Stimulated activated effector memory CD8-positive, alpha-beta T cell treated with anti-CD3 and anti-CD28 coated beads, Interleukin-12 subunit alpha, Interleukin-12 subunit beta, amount 100 ng/mL, for 72 hours (primary cell): ENCODE results near the gene PLPP1.

Experiments
- ATAC-seq: fragments of 150-1000 bp; cut with Tn5 transposase; 2 replicates; pipeline ENCODE4 v1.10.0; 2021
- DNase-seq, 2 donors: peaks; one replicate each; pipeline ENCODE4 v3.0.0; 2021 to 2022; ENCODE audit warnings: low spot score in 2 of 2
- H3K27ac Mint-ChIP-seq: one replicate; pipeline ENCODE4 v1.8.0; 2022; ENCODE audit warnings: mild to moderate bottlenecking, mixed read lengths
- H3K36me3 Mint-ChIP-seq: one replicate; pipeline ENCODE4 v1.8.0; 2022; ENCODE audit warnings: mild to moderate bottlenecking, mixed read lengths
- H3K4me1 Mint-ChIP-seq: one replicate; pipeline ENCODE4 v1.8.0; 2022; ENCODE audit warnings: mixed read lengths
- H3K4me3 Mint-ChIP-seq: one replicate; pipeline ENCODE4 v1.8.0; 2022; ENCODE audit warnings: mild to moderate bottlenecking, mixed read lengths
- H3K9me3 Mint-ChIP-seq: one replicate; pipeline ENCODE4 v1.8.0; 2022; ENCODE audit warnings: mixed read lengths

The PLPP1 gene

DNA sequence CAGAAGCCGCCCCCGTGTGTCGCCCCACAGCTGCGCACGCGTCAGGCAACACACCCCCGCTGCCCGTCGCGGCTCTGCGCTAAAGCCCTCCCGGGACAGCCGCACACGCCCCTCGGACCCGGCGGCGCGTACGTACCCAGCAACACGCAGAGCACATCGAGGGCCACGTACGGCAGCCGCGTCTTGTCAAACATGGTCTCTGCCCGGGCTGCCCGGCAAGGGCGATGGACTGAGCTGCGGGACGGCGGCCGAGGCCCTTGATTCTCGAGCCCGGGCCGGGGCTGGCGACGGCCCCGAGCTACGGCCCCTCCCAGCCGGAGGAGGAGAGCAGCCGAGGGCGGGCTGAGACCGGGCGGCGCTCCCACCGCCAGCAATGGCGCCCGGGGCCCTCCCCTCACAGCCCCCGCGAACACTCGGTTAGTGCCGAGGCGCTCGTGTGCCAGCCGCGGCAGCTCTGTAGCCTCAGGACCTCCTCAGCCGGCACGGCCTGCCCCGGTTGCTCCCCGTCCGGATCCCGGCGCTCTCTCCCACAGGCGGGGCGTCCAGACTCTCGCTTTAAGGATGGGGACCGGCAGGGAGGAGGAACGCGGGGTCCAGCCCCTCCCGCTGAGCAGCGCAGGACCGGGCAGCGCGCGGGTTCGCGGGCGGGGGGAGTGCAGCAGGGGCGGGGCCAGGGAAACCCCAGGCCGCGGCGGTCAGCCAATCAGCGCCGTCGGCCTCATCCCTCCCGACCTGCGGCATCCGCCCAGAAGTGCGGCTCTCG is at the start of gene PLPP1:
TSS of gene PLPP1 (minus strand) at position 529 of the 763 bp plus-strand sequence. CDS start at position 194, 335 bp downstream.
- Mint-ChIP-seq H3K36me3 (no peaks in the 10 kb centered on the region), H3K9me3 (no peaks in the 10 kb centered on the region), H3K4me1 (peaks cover 16% of the 10 kb centered on the region), H3K4me3 (peak within 1 kb of the TSS; percentile 86), H3K27ac (peak within 1 kb of the TSS; percentile 88)
- ATAC-seq (peak; percentile 91), DNase-seq (peak; percentile 83 to 95)

DNA sequence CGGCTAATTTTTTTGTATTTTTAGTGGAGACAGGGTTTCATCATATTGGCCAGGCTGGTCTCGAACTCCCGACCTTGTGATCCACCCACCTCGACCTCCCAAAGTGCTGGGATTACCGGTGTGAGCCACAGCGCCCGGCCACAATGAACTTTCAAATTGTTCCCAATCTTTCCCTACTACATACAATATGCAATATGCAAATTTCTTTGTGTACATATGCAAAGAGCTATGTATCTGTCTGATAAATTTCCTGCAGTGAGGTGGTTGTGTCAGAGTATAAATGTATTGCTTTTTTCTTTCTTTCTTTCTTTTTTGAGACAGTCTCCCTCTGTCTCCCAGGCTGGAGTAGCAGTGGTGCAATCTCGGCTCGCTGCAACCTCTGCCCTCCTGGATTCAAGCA is 48.8 kb upstream of the PLPP1 start:
- Mint-ChIP-seq H3K36me3 (no peaks in the 10 kb centered on the region), H3K27ac (no peak overlapping the region), H3K9me3 (no peaks in the 10 kb centered on the region), H3K4me1 (no peaks in the 10 kb centered on the region), H3K4me3 (no peak overlapping the region)
- DNase-seq (no peak), ATAC-seq (no peak)

GRCh38 chr5:55582256-55582655 is 47.5 kb upstream of the PLPP1 start:
- H3K4me3 Mint-ChIP-seq: no peak overlapping the region
- no peaks in the 10 kb centered on the region for H3K9me3 Mint-ChIP-seq
- DNase-seq: no peak
- no peaks in the 10 kb centered on the region for H3K4me1 Mint-ChIP-seq
- no peaks in the 10 kb centered on the region for H3K36me3 Mint-ChIP-seq
- no peak overlapping the region for H3K27ac Mint-ChIP-seq
- no peak for ATAC-seq

DNA sequence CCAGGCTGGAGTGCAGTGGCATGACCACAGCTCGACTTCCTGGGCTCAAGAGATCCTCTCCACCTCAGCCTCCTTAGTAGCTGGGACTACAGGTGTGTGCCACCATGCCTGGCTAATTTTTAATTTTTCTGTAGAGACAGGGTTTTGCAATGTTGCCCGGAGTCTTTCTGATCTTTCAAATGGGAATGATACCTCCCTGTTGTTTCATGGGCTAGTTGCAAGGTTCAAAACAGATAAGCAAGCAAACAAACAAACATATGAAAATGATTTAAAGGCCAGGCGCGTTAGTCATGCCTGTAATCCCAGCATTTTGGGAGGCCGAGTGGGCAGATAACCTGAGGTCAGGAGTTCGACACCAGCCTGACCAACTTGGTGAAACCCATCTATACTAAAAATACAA is 45.3 kb upstream of the PLPP1 start:
- Mint-ChIP-seq H3K9me3 (no peaks in the 10 kb centered on the region), H3K27ac (no peak overlapping the region), H3K36me3 (no peaks in the 10 kb centered on the region), H3K4me1 (no peaks in the 10 kb centered on the region), H3K4me3 (no peak overlapping the region)
- ATAC-seq (no peak), DNase-seq (no peak)

GRCh38 chr5:55578771-55579170 is 44.0 kb upstream of the PLPP1 start:
- H3K36me3 Mint-ChIP-seq: no peaks in the 10 kb centered on the region
- DNase-seq: no peak
- H3K4me1 Mint-ChIP-seq: no peaks in the 10 kb centered on the region
- no peaks in the 10 kb centered on the region for H3K9me3 Mint-ChIP-seq
- no peak for ATAC-seq
- no peak overlapping the region for H3K4me3 Mint-ChIP-seq
- H3K27ac Mint-ChIP-seq: no peak overlapping the region

- no peak for ATAC-seq
- Mint-ChIP-seq H3K4me1 (no peaks in the 10 kb centered on the region), H3K9me3 (no peaks in the 10 kb centered on the region), H3K36me3 (no peaks in the 10 kb centered on the region), H3K4me3 (no peak overlapping the region), H3K27ac (no peak overlapping the region)
- no peak for DNase-seq
These were observed 42.7 kb upstream of the PLPP1 start for GRCh38 chr5:55577353-55578060.

DNA sequence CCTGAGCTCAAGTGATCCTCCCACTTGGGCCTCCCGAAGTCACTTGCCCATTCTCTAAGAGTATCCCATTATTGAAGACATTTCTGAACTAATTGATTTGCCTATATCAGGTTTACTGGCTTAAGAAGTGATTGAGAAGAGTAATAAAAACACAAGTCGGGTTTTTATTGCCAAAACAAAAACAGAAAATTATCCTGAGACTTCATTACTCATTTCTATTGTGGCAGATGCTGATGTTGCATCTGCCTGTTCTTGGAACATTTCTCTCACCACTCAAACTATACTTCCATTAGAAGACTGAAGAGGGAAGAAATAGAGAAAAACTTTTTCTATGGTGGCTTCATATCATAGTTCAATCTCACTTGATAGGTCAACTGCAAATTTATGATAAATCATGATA is 41.9 kb upstream of the PLPP1 start:
- Mint-ChIP-seq H3K4me1 (no peaks in the 10 kb centered on the region), H3K9me3 (no peaks in the 10 kb centered on the region), H3K36me3 (no peaks in the 10 kb centered on the region), H3K27ac (no peak overlapping the region), H3K4me3 (no peak overlapping the region)
- DNase-seq (no peak), ATAC-seq (no peak)

GRCh38 chr5:55575815-55576583 is 41.2 kb upstream of the PLPP1 start:
- Mint-ChIP-seq H3K4me3 (no peak overlapping the region), H3K9me3 (no peaks in the 10 kb centered on the region), H3K36me3 (no peaks in the 10 kb centered on the region), H3K27ac (no peak overlapping the region), H3K4me1 (no peaks in the 10 kb centered on the region)
- DNase-seq (no peak), ATAC-seq (no peak)

DNA sequence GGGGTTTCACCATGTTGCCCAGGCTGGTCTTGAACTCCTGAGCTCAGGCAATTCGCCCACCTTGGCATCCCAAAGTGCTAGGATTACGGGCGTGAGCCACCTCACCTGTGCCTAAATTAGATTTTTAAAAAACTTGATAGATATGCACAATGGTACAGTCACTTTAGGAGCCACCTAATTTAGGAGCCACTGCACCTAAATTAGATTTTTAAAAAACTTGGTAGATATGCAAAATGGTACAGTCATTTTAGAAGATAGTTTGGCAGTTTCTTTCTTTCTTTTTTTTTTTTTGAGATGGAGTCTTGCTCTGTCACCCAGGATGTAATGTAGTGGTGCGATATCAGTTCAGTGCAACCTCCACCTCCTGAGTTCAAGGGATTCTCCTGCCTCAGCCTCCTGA is 37.8 kb upstream of the PLPP1 start:
- DNase-seq: no peak
- ATAC-seq: no peak
- no peaks in the 10 kb centered on the region for H3K4me1 Mint-ChIP-seq
- no peak overlapping the region for H3K27ac Mint-ChIP-seq
- H3K4me3 Mint-ChIP-seq: no peak overlapping the region
- H3K9me3 Mint-ChIP-seq: no peaks in the 10 kb centered on the region
- no peaks in the 10 kb centered on the region for H3K36me3 Mint-ChIP-seq

DNA sequence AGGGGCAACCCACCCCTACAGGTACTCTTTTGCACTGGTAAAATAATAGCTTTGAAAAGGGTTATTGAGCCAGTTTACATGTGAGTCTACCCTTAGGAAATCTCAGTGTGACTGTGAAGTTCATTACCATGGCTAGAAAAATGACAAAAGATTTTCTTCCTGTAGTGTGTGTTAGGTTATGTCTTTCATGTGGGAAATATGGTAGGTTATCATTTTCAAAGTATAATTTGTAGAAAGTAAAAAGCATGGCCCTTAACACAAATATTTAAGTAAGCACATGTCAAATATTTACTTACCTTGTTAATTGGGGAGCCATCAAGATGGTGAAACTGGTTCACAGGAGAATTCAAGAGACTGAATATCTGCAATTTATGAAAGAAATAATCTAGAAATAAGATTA is 37.3 kb upstream of the PLPP1 start:
- Mint-ChIP-seq H3K36me3 (no peaks in the 10 kb centered on the region), H3K27ac (no peak overlapping the region), H3K4me3 (no peak overlapping the region), H3K9me3 (no peaks in the 10 kb centered on the region), H3K4me1 (no peaks in the 10 kb centered on the region)
- DNase-seq (no peak), ATAC-seq (no peak)

GRCh38 chr5:55570570-55570969 is 35.8 kb upstream of the PLPP1 start:
- Mint-ChIP-seq H3K4me1 (no peaks in the 10 kb centered on the region), H3K36me3 (no peaks in the 10 kb centered on the region), H3K9me3 (no peaks in the 10 kb centered on the region), H3K4me3 (no peak overlapping the region), H3K27ac (no peak overlapping the region)
- DNase-seq (no peak), ATAC-seq (no peak)

DNA sequence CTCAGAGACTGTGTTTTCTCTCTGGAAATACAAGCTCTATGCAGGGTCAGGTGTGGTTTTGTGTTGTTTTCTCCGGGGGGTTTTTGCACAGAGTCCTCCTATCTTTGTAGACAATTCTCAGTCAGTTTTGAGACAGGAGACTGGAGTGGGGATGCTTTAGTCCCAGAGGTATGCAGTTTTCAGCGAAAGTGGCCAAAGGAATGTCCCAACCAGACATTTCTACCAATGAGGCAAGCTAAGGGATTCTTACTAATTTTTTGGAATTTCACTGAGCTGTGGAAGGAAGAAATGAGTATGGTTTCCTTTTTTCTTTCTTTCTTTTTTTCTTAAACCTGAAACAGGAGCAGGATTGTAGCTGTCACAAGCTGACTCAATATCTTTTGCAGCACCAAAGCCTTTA is 35.3 kb upstream of the PLPP1 start:
- ATAC-seq (no peak), DNase-seq (no peak)
- no peak overlapping the region for H3K4me3 Mint-ChIP-seq
- H3K4me1 Mint-ChIP-seq: no peaks in the 10 kb centered on the region
- no peaks in the 10 kb centered on the region for H3K9me3 Mint-ChIP-seq
- no peak overlapping the region for H3K27ac Mint-ChIP-seq
- H3K36me3 Mint-ChIP-seq: no peaks in the 10 kb centered on the region

- Mint-ChIP-seq H3K9me3 (no peaks in the 10 kb centered on the region), H3K4me1 (no peaks in the 10 kb centered on the region), H3K27ac (no peak overlapping the region), H3K4me3 (no peak overlapping the region), H3K36me3 (no peaks in the 10 kb centered on the region)
- DNase-seq (no peak), ATAC-seq (no peak)
These were observed 34.7 kb upstream of the PLPP1 start for GRCh38 chr5:55569513-55569865.

- ATAC-seq (no peak), DNase-seq (no peak)
- Mint-ChIP-seq H3K9me3 (no peaks in the 10 kb centered on the region), H3K36me3 (no peaks in the 10 kb centered on the region), H3K4me3 (no peak overlapping the region), H3K27ac (no peak overlapping the region), H3K4me1 (no peaks in the 10 kb centered on the region)
These were observed 34.1 kb upstream of the PLPP1 start for GRCh38 chr5:55568654-55569512.

DNA sequence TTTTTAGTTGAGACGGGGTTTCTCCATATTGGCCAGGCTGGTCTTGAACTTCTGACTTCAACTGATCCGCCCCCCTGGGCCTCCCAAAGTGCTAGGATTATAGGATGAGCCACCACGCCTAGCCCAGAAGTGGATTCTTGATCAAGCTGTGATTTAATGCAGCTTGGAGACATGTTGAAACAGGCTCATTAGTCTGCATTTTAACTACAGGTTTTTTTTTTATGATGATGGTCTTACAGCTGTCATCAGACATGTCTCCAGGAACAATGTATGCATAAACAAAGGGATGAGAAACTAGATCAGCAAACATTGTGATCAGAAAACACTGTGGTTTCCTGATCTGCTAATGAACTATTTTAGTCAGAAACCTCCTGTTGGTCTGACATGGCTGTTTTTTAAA is 30.0 kb upstream of the PLPP1 start:
- Mint-ChIP-seq H3K9me3 (no peaks in the 10 kb centered on the region), H3K27ac (no peak overlapping the region), H3K36me3 (no peaks in the 10 kb centered on the region), H3K4me3 (no peak overlapping the region), H3K4me1 (no peaks in the 10 kb centered on the region)
- ATAC-seq (no peak), DNase-seq (no peak)
